NOMO-1 treated with dmso at 0.1 percent for 144 hours (cell line): Measurements from ENCODE around the gene CRABP2.

Experiments
- DNase-seq: peaks from one replicate; lab custom pipeline; 2025; ENCODE audit not compliant: unreplicated experiment; lab: John Stamatoyannopoulos, UW

The CRABP2 gene

GRCh38 chr1:156670791-156671190 is 34.6 kb downstream of the CRABP2 start:
- no peak for DNase-seq

GRCh38 chr1:156670359-156670758 is 35.0 kb downstream of the CRABP2 start:
- DNase-seq = no peak

- no peak for DNase-seq
Observed at GRCh38 chr1:156669794-156670193, 35.6 kb downstream of the CRABP2 start.

- no peak for DNase-seq
Observed at GRCh38 chr1:156668801-156669637, 36.4 kb downstream of the CRABP2 start.

- DNase-seq = no peak
Observed at GRCh38 chr1:156667968-156668709, 37.2 kb downstream of the CRABP2 start.

GRCh38 chr1:156667610-156667967 is 37.8 kb downstream of the CRABP2 start:
- DNase-seq = no peak

GRCh38 chr1:156666862-156667609 is 38.3 kb downstream of the CRABP2 start:
- DNase-seq = no peak

GRCh38 chr1:156665539-156665938 is 39.8 kb downstream of the CRABP2 start:
- no peak for DNase-seq

GRCh38 chr1:156664767-156665411 is 40.5 kb downstream of the CRABP2 start:
- DNase-seq = peak; percentile 36

- DNase-seq = no peak
Observed at GRCh38 chr1:156664046-156664766, 41.2 kb downstream of the CRABP2 start.

- no peak for DNase-seq
Observed at GRCh38 chr1:156663178-156663577, 42.2 kb downstream of the CRABP2 start.

GRCh38 chr1:156662800-156663055 is 42.7 kb downstream of the CRABP2 start:
- no peak for DNase-seq

GRCh38 chr1:156662005-156662799 is 43.2 kb downstream of the CRABP2 start:
- DNase-seq = no peak

GRCh38 chr1:156660752-156661112 is 44.7 kb downstream of the CRABP2 start:
- DNase-seq = no peak

- DNase-seq = peak; percentile 90
Observed at GRCh38 chr1:156659988-156660751, 45.2 kb downstream of the CRABP2 start.

GRCh38 chr1:156659661-156659987 is 45.8 kb downstream of the CRABP2 start:
- no peak for DNase-seq

GRCh38 chr1:156658945-156659574 is 46.3 kb downstream of the CRABP2 start:
- DNase-seq = no peak

- DNase-seq = no peak
Observed at GRCh38 chr1:156658496-156658895, 46.9 kb downstream of the CRABP2 start.

- DNase-seq = no peak
Observed at GRCh38 chr1:156657741-156658319, 47.6 kb downstream of the CRABP2 start.
